ENCODE results near the gene PEX11B. TPM values are rescaled to one million over a fixed set of nuclear protein-coding genes. Genes with fewer than 3 reads are reported as not detected.
"Not testable (repeated sequence)": the region's sequence is repeated elsewhere in the genome, so short reads cannot be mapped to it uniquely, and the experiment has no call there.

Gene PEX11B
- total RNA-seq, 1 donor from 2014 or later: 19.2 TPM

DNA sequence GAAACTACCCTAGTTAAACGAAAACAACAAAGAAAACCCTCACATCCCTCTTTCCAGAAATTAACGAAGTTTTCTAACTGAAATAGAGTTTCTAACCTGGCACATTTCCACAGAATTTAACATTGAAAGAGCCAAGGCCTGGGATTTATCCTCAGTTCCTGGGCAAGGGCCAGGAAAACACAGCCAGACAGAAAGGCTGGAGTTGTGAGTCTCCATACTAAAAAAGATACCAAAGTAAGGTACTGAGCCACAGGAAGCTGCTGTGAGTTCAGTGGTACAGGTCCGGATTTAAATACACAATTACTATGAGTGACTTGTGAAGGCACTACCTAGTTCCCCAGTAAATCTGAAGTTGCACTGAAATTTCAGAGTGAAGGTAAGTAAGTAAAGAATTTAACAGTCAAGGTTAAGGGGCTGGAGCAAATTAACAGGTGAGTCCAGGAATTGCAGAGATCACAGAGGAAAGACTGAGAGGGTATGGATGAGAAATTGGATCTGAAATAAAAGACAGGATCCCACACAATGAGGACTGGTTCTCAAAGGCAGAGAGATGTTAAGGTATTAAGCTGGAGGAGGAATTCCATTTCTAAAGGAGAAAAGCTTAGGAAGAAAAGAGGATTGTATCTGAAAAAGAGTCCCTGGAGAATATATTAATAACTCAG, 38.4 kb upstream of the PEX11B start:
- DNase-seq (ENCODE audit: missing footprints): no peak
- intact Hi-C loops (cut with DNase I): loop anchor here (5.0 kb wide), 1 partner anchor 40 kb away; the partner anchor contains the start of gene PEX11B
- no peak for ATAC-seq

- intact Hi-C loops (cut with DNase I): loop anchor here (5.0 kb wide), 1 partner anchor 39 kb away; the partner anchor contains the start of gene PEX11B
- ATAC-seq (no peak), DNase-seq (ENCODE audit: missing footprints) (no peak)
Measured at GRCh38 chr1:145956361-145956760, 37.8 kb upstream of the PEX11B start.

GRCh38 chr1:145955436-145955835, 36.9 kb upstream of the PEX11B start:
- no peak for ATAC-seq
- intact Hi-C loops (cut with DNase I): loop anchor here (5.0 kb wide), 1 partner anchor 38 kb away; the partner anchor contains the start of gene PEX11B
- no peak for DNase-seq (ENCODE audit: missing footprints)

DNA sequence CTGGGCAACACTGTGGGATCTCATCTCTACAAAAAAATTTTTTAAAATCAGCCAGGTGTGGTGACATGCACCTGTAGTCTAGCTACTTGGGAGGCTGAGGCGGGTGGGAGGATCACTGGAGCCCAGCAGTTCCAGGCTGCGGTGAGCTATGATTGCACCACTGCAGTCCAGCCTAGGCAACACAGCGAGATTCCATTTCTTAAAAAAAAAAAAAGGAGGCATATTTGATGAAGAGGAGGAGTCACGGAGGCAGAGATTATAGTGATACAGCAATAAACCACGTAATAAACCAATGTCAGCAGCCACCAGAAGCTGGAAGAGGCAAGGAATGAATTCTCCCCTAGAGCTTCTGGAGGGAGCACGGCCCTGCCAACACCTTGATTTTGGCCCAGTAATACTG, 35.3 kb upstream of the PEX11B start:
- no peak for ATAC-seq
- DNase-seq (ENCODE audit: missing footprints): no peak
- intact Hi-C loops (cut with DNase I): no loop called here

DNA sequence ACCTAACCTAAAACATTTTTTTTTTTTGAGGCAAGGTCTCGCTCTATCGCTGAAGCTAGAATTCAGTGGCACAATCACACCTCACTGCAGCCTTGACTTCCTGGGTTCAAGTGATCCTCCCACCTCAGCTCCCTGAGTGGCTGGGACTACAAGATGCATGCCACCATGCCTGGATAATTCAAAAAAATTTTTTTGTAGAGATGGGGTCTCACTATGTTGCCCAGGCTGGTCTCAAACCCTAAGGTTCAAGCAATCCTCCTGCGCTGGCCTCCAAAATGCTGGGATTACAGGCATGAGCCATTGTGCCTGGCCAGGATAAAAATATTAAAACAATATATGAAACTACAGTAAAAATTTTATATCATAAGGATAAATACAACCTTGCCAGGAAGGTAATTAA, 34.4 kb upstream of the PEX11B start:
- intact Hi-C loops (cut with DNase I): no loop called here

DNA sequence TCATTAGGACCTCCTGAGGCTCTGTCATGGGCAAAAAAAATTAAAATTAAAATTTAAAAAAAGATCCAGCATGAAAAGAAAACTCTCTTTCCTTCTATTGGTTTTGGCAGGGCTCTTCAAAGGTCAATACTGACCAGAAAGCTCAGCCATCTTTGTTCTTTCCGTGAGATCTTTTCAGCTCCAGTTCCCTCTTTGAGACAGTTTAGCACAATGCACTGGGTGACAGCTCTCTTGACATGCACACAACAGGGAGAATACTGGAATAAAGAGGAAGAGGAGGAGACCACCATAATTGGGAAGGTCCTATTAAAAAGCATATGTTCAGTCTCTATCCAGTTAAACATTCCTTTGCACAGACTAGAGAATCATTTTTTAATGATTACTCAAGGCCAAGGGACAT, 33.0 kb upstream of the PEX11B start:
- DNase-seq (ENCODE audit: missing footprints) (no peak), ATAC-seq (no peak)
- intact Hi-C loops (cut with DNase I): no loop called here

More for the DNA sequence above, 34.4 kb upstream of the PEX11B start:
- DNase-seq (ENCODE audit: missing footprints): no peak
- no peak for ATAC-seq

GRCh38 chr1:145949219-145949618, 30.7 kb upstream of the PEX11B start:
- ATAC-seq (peak; percentile 59), DNase-seq (ENCODE audit: missing footprints) (no peak)
- intact Hi-C loops (cut with DNase I): loop anchor here (2.0 kb wide), 1 partner anchor 14 kb away; no protein-coding TSS in a partner anchor

- no peak for DNase-seq (ENCODE audit: missing footprints)
- no peak for ATAC-seq
- intact Hi-C loops (cut with DNase I): no loop called here
Measured at GRCh38 chr1:145947551-145947950, 29.0 kb upstream of the PEX11B start.

DNA sequence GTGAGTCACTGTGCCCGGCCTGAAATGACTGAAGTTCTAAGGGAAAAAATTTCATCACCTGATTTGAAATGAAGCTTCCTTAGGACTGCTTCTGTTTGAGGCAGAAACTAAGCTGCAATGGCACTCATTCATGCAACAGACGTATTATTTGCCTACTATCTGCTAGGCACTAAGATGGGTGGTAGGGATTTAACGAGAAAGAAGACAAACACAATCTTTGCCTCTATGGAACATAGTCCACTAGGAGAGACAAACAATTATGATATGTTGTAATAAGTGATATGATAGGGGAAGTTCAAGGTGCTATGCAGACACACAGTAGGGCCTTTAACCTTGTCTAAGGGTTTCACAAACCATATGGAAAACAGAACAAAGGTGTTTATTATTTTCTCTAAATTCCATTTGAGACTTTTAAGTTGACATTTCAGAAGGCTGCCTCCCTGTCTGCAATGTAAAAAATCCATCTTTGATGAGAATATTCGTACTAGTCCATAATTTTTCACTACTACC, 28.0 kb upstream of the PEX11B start:
- intact Hi-C loops (cut with DNase I): no loop called here
- DNase-seq (ENCODE audit: missing footprints) (no peak), ATAC-seq (no peak)

- ATAC-seq: no peak
- intact Hi-C loops (cut with DNase I): no loop called here
- DNase-seq (ENCODE audit: missing footprints): no peak
Measured at GRCh38 chr1:145944532-145944931, 26.0 kb upstream of the PEX11B start.

DNA sequence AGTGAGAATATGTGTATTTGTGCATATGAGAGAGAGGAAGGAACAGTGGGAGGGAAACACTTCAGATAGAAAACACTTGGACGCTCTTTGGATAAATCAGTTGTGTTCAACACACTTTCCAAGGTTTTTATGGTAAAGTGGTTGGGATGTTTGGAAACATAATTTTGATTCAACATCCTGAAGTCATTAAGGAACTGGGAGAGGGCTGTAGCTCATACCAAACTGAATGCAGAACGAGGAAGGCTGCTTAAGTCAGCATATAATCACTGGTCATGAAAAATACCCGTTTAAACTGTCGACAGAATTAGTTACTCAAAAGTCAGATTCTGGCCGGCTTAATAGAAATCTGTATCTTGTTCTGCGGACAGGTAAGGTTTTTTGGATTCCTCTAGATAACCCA, 24.4 kb upstream of the PEX11B start:
- ATAC-seq: no peak
- no peak for DNase-seq (ENCODE audit: missing footprints)
- intact Hi-C loops (cut with DNase I): no loop called here

DNA sequence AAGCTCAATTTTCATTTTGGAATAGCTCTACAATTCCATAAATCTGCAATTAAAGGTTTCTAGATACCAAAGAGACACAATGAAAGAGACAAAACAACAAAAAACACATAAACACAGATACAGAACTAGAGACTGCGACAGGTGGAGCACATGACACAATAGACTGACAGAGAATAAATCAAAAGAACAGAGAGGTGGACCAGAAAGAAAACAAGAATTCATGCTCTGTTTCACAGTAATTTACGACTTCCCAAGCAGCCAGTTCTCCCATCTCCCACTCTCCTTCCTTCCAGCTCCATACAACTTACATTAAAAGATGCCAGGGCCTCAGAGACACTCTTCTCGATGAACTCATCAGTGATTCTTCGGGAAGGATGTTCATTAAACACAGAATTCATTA, 23.9 kb upstream of the PEX11B start:
- intact Hi-C loops (cut with DNase I): no loop called here
- ATAC-seq: no peak
- no peak for DNase-seq (ENCODE audit: missing footprints)

GRCh38 chr1:145937436-145937835, 18.9 kb upstream of the PEX11B start:
- DNase-seq (ENCODE audit: missing footprints) (no peak), ATAC-seq (no peak)
- intact Hi-C loops (cut with DNase I): no loop called here

GRCh38 chr1:145936247-145936646, 17.7 kb upstream of the PEX11B start:
- ATAC-seq: no peak
- no peak for DNase-seq (ENCODE audit: missing footprints)
- intact Hi-C loops (cut with DNase I): no loop called here

DNA sequence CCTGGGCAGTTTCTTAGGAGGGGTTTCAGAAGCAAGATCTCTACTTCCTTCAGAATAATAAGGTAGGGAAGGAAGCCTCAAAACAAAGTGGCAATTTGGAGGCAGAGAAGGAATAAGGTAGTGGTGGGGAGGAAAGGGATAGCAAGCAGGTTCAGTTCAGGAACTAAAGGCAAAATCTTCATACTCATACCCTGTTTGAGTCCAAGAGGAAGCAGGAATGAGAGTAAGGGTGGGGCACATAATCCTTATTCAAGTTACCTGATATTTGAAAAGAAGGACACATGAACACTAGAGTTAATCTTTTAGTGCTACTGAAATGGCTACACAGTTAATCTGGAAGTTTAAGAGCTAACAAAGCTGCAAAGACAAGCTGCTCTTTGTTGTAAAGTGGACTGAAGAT, 17.2 kb upstream of the PEX11B start:
- no peak for ATAC-seq
- no peak for DNase-seq (ENCODE audit: missing footprints)
- intact Hi-C loops (cut with DNase I): loop anchor here (2.0 kb wide), 1 partner anchor 13 kb away; no protein-coding TSS in a partner anchor

- intact Hi-C loops (cut with DNase I); ATAC-seq; DNase-seq (ENCODE audit: missing footprints): not testable (repeated sequence)
Measured at GRCh38 chr1:145932522-145933009, 14.0 kb upstream of the PEX11B start.

DNA sequence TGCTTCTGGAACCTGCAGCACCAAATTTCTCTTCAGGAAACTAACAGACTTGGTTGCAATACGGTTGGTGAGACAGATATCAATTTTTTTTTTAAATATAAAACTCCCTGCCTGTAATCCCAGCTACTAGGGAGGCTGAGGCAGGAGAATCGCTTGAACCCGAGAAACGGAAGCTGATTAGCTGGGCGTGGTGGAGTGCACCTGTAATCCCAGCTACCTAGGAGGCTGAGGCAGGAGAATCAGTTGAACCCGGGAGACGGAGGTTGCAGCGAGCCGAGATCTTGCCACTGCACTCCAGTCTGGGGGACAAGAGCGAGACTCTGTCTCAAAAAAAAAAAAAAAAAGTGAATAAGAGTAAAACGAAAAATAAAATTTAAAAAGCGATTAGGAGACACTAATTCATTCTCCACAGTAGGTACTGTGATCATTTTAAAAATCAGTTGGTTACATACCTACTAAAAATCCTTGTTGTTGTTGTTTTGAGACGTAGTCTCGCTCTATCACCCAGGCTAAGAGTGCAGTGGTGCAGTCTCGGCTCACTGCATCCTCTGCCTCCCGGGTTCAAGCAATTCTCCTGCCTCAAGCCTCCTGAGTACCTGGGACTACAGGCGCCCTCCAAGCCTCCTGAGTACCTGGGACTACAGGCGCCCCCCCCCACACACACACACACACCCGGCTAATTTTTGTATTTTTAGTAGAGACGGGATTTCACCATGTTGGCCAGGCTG, 9.6 kb upstream of the PEX11B start:
- DNase-seq (ENCODE audit: missing footprints) (no peak), ATAC-seq (no peak)
- intact Hi-C loops (cut with DNase I): loop anchor here (1.0 to 5.0 kb wide), 2 partner anchors 30 to 36 kb away; partner anchors contain the start of gene LIX1L

DNA sequence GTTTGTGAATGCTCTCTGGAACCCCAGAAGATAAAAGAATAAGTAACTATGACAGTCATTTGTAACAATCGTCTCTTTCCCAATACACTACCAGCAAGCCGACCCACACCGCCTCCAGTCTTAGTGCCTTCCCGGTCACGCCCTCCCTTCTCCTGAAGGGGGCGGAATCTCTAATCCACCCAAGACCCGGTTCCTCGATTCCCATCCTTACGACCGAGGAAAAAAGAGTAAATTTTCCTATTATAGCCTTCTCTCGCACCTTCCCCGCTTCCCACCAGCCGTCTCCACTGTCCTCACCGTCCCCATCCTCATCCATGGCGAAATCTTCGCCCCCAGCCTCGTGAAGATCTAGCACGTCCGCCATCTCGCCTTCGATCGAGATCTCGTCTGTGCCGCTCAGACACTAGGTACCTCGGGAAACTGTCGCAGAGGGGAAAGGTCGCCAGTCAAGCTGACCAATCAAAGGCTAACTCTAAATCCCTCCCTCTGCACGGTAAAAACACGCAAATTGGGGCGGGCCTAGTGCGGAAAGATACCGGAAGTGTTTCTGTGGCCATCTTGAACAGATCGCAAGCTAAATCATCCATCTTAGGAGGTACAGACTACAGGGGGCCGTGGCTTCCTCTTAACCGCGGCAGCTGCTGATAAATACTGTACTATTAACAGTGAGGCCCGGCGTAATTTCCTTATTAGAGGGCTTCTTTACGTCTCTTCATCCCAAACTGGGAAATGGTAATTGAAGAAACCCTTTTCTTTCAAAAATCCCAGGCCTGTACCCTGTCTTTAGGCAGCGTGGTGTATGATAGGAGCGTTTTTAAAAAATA, 8.8 kb upstream of the PEX11B start, which contains the start of gene RBM8A:
Gene RBM8A (minus strand): TSS at position 422 of the 824 bp plus-strand sequence. CDS start 58 bp downstream, at position 364.
- peak; percentile 99 for ATAC-seq
- intact Hi-C loops (cut with DNase I): loop anchor here (1.0 to 5.0 kb wide), 2 partner anchors 31 to 35 kb away; partner anchors contain the start of gene LIX1L
- peak; percentile 94 for DNase-seq (ENCODE audit: missing footprints)

- ATAC-seq (no peak), DNase-seq (ENCODE audit: missing footprints) (no peak)
- intact Hi-C loops (cut with DNase I): loop anchor here (1.0 to 5.0 kb wide), 2 partner anchors 32 to 34 kb away; partner anchors contain the start of gene LIX1L
Measured at GRCh38 chr1:145926686-145927062, 8.2 kb upstream of the PEX11B start.
